ENCODE results near the gene NDUFS8.

GRCh38 chr11:68067991-68068390 lies 37.5 kb downstream of the NDUFS8 start:
- TF ChIP-seq CTCF (IDR thresholded peaks at IDR 0.05; ENCODE audit: low read depth, low read length, poor library complexity, severe bottlenecking) (no peak), EZH2phosphoT487 (IDR thresholded peaks at IDR 0.05; ENCODE audit: borderline replicate concordance, low read length) (no peak)

Measured in DOHH2 (cell line).